Right atrium auricular region (tissue), 2 donors: ENCODE measurements around the gene CHODL. TPM values are rescaled to one million over a fixed set of nuclear protein-coding genes. Genes with fewer than 3 reads are reported as not detected.

ENCODE experiments used
- DNase-seq: peaks from one replicate; pipeline ENCODE4 v3.0.0-alpha.2; 2019; ENCODE audit warnings: low spot score
- H3K27ac ChIP-seq, 2 donors: fragments of 200-600 bp; sonication (generic); 1 replicate in 1 of 2; 2 replicates in 1 of 2; pipeline ENCODE4 v1.5.1; 2016 to 2019
- H3K27me3 ChIP-seq, 2 donors: fragments of 200-600 bp; sonication (generic); one replicate each; pipeline versions ENCODE4 v1.5.1 to v1.6.0; 2017 to 2019
- H3K36me3 ChIP-seq: fragments of 200-600 bp; sonication (generic); one replicate; pipeline ENCODE4 v1.5.1; 2016
- H3K4me1 ChIP-seq, 2 donors: fragments of 200-600 bp; sonication (generic); one replicate each; pipeline versions ENCODE4 v1.5.1 to v1.6.0; 2017 to 2019
- H3K4me3 ChIP-seq, 2 donors: fragments of 200-600 bp; sonication (generic); 1 replicate in 1 of 2; 2 replicates in 1 of 2; pipeline ENCODE4 v1.5.1; 2017 to 2019; ENCODE audit warnings: mild to moderate bottlenecking in 1 of 2, moderate library complexity in 1 of 2
- H3K9me3 ChIP-seq, 2 donors: fragments of 200-600 bp; sonication (generic); one replicate each; pipeline ENCODE4 v1.5.1; 2019
- total RNA-seq, 2 donors: library from RNA; depleted of rRNA; stranded (reverse); fragments of >200 nt; gene quantifications; one replicate each; pipeline ENCODE4 v1.1.0, GENCODE V29; 2016
- TF ChIP-seq, protein P1 (sequence below), 2 donors: fragments of 200-600 bp; sonication (generic); IDR thresholded peaks; one replicate each; pipeline ENCODE4 v1.5.1; 2019; ENCODE audit warnings: antibody characterized with exemption in 2 of 2

Gene CHODL
- total RNA-seq, 2 donors from 2014 or later, result 1.2 TPM

DNA sequence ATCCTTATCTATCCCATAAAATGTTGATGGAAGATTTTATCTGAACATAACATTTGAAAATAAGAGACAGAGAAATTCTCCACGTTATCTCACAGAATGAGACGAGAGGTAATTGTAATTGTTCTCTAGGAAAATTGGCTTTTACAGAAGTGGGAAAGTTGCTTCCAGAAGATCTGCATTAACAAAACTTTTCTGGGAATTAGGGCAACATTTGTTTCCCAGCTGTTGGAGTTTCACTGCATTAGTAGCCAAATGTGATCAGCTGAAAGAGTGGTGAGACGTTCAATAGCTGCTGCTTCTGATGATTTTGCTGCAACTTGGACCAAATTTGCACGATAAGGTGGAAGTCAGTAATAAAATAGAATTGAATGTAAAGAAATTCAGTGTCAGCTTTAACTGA is 7.6 kb downstream of the CHODL start:
- no peaks in the 10 kb centered on the region for H3K9me3 ChIP-seq
- no peak overlapping the region for H3K4me3 ChIP-seq
- H3K27me3 ChIP-seq, result no peaks in the 10 kb centered on the region
- TF ChIP-seq, protein P1, sequence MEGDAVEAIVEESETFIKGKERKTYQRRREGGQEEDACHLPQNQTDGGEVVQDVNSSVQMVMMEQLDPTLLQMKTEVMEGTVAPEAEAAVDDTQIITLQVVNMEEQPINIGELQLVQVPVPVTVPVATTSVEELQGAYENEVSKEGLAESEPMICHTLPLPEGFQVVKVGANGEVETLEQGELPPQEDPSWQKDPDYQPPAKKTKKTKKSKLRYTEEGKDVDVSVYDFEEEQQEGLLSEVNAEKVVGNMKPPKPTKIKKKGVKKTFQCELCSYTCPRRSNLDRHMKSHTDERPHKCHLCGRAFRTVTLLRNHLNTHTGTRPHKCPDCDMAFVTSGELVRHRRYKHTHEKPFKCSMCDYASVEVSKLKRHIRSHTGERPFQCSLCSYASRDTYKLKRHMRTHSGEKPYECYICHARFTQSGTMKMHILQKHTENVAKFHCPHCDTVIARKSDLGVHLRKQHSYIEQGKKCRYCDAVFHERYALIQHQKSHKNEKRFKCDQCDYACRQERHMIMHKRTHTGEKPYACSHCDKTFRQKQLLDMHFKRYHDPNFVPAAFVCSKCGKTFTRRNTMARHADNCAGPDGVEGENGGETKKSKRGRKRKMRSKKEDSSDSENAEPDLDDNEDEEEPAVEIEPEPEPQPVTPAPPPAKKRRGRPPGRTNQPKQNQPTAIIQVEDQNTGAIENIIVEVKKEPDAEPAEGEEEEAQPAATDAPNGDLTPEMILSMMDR (IDR thresholded peaks at IDR 0.05), result no peak
- no peak for DNase-seq
- no peaks in the 10 kb centered on the region for H3K36me3 ChIP-seq
- H3K4me1 ChIP-seq, result no peaks in the 10 kb centered on the region
- no peak overlapping the region for H3K27ac ChIP-seq

DNA sequence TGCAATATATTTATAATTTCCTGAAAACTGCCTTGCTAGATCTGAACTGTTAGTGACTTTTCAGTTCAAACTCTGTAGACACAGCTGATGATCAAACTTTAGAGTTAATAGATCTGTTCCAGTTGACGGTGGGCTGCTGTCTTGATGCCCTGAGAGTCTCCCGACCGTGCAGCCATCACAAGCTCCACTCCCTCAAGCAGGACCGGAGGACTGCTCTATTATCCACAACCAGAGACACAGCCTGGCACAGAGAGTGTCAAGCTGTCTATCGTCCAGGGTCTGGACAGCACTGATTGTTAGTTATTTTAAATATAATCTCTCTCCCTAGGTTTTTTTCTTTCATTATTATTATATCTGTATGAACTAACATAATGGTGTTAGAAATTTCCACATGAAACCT is 8.0 kb downstream of the CHODL start:
- H3K4me3 ChIP-seq, result no peak overlapping the region
- H3K27ac ChIP-seq, result no peak overlapping the region
- H3K36me3 ChIP-seq, result no peaks in the 10 kb centered on the region
- TF ChIP-seq, protein P1 (IDR thresholded peaks at IDR 0.05), result no peak
- no peaks in the 10 kb centered on the region for H3K9me3 ChIP-seq
- no peak for DNase-seq
- H3K4me1 ChIP-seq, result no peaks in the 10 kb centered on the region
- no peaks in the 10 kb centered on the region for H3K27me3 ChIP-seq

DNA sequence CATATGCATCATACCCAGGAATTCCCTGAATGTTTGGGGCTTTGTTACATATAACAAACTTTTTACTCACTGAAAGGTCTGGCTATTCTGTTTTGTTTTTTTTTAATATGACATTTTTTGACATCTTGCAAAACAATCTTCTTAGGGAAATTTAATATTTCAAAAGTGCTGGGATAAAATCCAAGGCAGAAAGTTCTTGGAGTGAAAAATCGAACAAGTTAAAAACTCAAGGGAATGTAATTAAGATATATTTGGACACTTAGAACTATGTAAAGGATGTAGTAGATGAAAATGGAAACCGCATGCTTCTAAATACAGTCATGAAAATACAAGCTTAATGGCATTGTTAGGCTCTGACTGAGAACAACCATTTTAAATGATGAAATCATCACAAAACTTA is 8.6 kb downstream of the CHODL start:
- H3K9me3 ChIP-seq, result no peaks in the 10 kb centered on the region
- no peaks in the 10 kb centered on the region for H3K27me3 ChIP-seq
- TF ChIP-seq, protein P1 (IDR thresholded peaks at IDR 0.05), result no peak
- no peak for DNase-seq
- H3K27ac ChIP-seq, result no peak overlapping the region
- H3K4me3 ChIP-seq, result no peak overlapping the region
- H3K4me1 ChIP-seq, result no peaks in the 10 kb centered on the region
- H3K36me3 ChIP-seq, result no peaks in the 10 kb centered on the region

DNA sequence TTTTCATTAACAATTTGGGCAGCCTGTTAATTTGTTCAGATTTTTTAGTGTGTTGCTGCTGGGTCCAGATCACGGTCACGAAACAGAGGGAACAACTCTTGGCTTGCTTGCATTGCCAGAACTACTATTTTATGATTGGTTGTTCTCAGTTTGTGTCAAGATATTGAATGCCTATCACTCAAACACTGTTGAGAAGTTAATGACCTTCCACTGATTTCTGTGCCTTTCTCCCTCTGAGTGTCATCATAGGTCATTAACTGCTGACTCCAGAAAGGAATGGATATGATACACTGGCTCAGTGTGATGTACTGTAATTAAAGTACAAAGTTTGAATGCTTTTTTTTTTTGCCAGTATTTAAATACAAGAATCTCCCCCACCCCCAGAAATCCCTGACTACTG is 9.2 kb downstream of the CHODL start:
- Histone ChIP-seq H3K9me3 (no peaks in the 10 kb centered on the region), H3K4me3 (no peak overlapping the region)
- DNase-seq, result no peak

DNA sequence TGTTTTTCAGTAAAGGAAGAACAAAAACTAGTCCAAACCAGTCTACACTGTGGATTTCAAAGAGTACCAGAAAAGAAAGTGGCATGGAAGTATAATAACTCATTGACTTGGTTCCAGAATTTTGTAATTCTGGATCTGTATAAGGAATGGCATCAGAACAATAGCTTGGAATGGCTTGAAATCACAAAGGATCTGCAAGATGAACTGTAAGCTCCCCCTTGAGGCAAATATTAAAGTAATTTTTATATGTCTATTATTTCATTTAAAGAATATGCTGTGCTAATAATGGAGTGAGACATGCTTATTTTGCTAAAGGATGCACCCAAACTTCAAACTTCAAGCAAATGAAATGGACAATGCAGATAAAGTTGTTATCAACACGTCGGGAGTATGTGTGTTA is 21.3 kb downstream of the CHODL start:
- DNase-seq, result no peak
- Histone ChIP-seq H3K9me3 (no peaks in the 10 kb centered on the region), H3K4me1 (no peaks in the 10 kb centered on the region), H3K36me3 (no peaks in the 10 kb centered on the region), H3K4me3 (no peak overlapping the region), H3K27me3 (no peaks in the 10 kb centered on the region), H3K27ac (no peak overlapping the region)
- TF ChIP-seq, protein P1 (IDR thresholded peaks at IDR 0.05), result no peak

More for the DNA sequence above, 9.2 kb downstream of the CHODL start:
- Histone ChIP-seq H3K27ac (no peak overlapping the region), H3K36me3 (no peaks in the 10 kb centered on the region), H3K4me1 (no peaks in the 10 kb centered on the region), H3K27me3 (no peaks in the 10 kb centered on the region)
- TF ChIP-seq, protein P1 (IDR thresholded peaks at IDR 0.05), result no peak

DNA sequence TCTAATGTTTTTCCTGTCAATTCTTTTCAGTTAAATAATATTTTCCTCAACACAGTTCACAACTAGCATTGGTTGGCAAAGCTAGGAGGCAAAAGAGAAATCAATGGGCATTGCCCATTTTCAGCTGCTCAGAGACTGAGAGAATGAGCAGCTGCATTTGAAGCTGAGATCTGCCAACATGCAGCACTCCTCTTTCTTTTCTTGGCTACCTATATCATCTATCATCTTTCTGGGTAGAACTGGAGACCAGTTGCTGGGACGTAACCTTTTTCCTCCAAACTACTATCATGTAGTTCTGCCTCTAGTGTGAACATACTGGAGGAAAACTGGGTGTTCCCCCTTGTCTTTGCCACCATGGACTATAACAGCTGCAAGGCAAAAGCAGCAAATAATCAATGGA is 22.9 kb downstream of the CHODL start:
- H3K4me3 ChIP-seq, result no peak overlapping the region
- H3K36me3 ChIP-seq, result no peaks in the 10 kb centered on the region
- TF ChIP-seq, protein P1 (IDR thresholded peaks at IDR 0.05), result no peak
- H3K4me1 ChIP-seq, result no peaks in the 10 kb centered on the region
- H3K27ac ChIP-seq, result no peak overlapping the region
- no peaks in the 10 kb centered on the region for H3K27me3 ChIP-seq
- DNase-seq, result no peak
- no peaks in the 10 kb centered on the region for H3K9me3 ChIP-seq
